A673 (cell line): ENCODE results near the gene DOCK1.

Experiments
- EZH2 ChIP-seq: fragments of 200-600 bp; sonication (generic); IDR thresholded peaks from 2 replicates; pipeline ENCODE4 v1.6.1; 2017; ENCODE audit warnings: borderline replicate concordance, low read depth, mild to moderate bottlenecking, mixed read lengths, antibody characterized with exemption, low read length; ENCODE audit not compliant: poor library complexity, severe bottlenecking
- TF ChIP-seq, protein P1 (sequence below): fragments of 300-800, 200-600 bp; sonication (generic); conservative IDR thresholded peaks from 2 replicates; pipeline ENCODE4 v1.5.1; 2017; ENCODE audit warnings: low read depth, mild to moderate bottlenecking, antibody characterized with exemption, low read length, moderate library complexity, mixed read lengths

- TF ChIP-seq, protein P1, sequence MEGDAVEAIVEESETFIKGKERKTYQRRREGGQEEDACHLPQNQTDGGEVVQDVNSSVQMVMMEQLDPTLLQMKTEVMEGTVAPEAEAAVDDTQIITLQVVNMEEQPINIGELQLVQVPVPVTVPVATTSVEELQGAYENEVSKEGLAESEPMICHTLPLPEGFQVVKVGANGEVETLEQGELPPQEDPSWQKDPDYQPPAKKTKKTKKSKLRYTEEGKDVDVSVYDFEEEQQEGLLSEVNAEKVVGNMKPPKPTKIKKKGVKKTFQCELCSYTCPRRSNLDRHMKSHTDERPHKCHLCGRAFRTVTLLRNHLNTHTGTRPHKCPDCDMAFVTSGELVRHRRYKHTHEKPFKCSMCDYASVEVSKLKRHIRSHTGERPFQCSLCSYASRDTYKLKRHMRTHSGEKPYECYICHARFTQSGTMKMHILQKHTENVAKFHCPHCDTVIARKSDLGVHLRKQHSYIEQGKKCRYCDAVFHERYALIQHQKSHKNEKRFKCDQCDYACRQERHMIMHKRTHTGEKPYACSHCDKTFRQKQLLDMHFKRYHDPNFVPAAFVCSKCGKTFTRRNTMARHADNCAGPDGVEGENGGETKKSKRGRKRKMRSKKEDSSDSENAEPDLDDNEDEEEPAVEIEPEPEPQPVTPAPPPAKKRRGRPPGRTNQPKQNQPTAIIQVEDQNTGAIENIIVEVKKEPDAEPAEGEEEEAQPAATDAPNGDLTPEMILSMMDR: no peak
- TF ChIP-seq EZH2: no peak
Measured at GRCh38 chr10:127216786-127217185, 311.6 kb downstream of the DOCK1 start.
